ENCODE data around the gene PGGT1B.

Gene PGGT1B

DNA sequence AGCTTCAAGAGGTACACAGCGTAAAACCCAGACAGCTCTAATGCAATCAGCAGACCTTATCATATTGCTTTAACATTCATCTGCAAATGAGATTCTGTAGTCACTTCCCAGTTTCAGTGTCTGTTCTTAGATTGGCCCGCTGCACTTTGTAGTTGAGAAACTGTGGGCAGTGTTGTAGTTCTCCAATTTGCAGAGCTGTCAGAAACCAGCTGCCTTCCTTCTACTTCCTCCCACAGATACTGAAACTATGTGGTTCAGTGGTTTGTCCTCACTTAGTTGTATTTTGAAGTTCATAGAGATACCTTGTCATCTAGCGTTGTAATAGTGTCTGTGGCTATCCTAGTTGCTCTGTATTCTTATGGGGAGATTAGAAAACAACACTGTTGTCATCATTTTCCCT lies 53.4 kb downstream of the PGGT1B start:
- Histone ChIP-seq H3K79me2 (ENCODE audit: control insufficient read depth, insufficient read depth, low read length, poor library complexity) (no peaks in the 10 kb centered on the region), H2AFZ (ENCODE audit: insufficient read depth, low read length, poor library complexity) (no peak overlapping the region), H3K4ac (ENCODE audit: low read depth, low read length) (no peak overlapping the region), H2AK5ac (ENCODE audit: low read length) (no peak overlapping the region), H3K27ac (ENCODE audit: low read depth, low read length) (no peak overlapping the region), H2BK5ac (ENCODE audit: low read depth, low read length, poor library complexity) (no peak overlapping the region), H3K14ac (ENCODE audit: low read length) (no peak overlapping the region), H3K9me3 (ENCODE audit: insufficient read depth, low read depth, low read length) (no peaks in the 10 kb centered on the region), H3K4me2 (ENCODE audit: low read length) (no peak overlapping the region), H2BK12ac (ENCODE audit: low read length) (no peak overlapping the region), H3K18ac (ENCODE audit: low read length) (no peak overlapping the region), H3K23ac (ENCODE audit: low read length) (no peak overlapping the region), H4K12ac (ENCODE audit: low read depth, low read length) (no peak overlapping the region), H4K8ac (ENCODE audit: low read depth, low read length) (no peak overlapping the region), H3K4me3 (ENCODE audit: low read depth, low read length) (no peak overlapping the region), H3K27me3 (ENCODE audit: insufficient read depth, low read length) (no peaks in the 10 kb centered on the region), H3K9ac (ENCODE audit: low read length) (no peak overlapping the region), H2BK120ac (ENCODE audit: insufficient read depth, low read length, poor library complexity) (no peak overlapping the region), H3K4me1 (ENCODE audit: control insufficient read depth in 1 of 2, insufficient read depth in 2 of 2, low read length in 2 of 2) (no peaks in the 10 kb centered on the region), H3K36me3 (ENCODE audit: control insufficient read depth in 1 of 2, insufficient read depth in 2 of 2, low read length in 2 of 2) (peaks cover 0 to 2% of the 10 kb centered on the region in 2 experiments), H4K91ac (ENCODE audit: low read depth, low read length) (no peak overlapping the region), H3K79me1 (ENCODE audit: low read length) (no peaks in the 10 kb centered on the region)
- no CpG with 5 or more reads among the region's 3 CpGs for WGBS (ENCODE audit: extremely low coverage, insufficient coverage, insufficient read length)
- DNase-seq: peak in 1 of 2 donors; percentile 11

- Histone ChIP-seq H3K4ac (ENCODE audit: low read depth, low read length) (no peak overlapping the region), H3K36me3 (ENCODE audit: control insufficient read depth in 1 of 2, insufficient read depth in 2 of 2, low read length in 2 of 2) (no peaks in the 10 kb centered on the region), H3K79me2 (ENCODE audit: control insufficient read depth, insufficient read depth, low read length, poor library complexity) (no peaks in the 10 kb centered on the region), H2AK5ac (ENCODE audit: low read length) (no peak overlapping the region), H3K4me3 (ENCODE audit: low read depth, low read length) (no peak overlapping the region), H3K27ac (ENCODE audit: low read depth, low read length) (no peak overlapping the region), H2BK5ac (ENCODE audit: low read depth, low read length, poor library complexity) (no peak overlapping the region), H3K79me1 (ENCODE audit: low read length) (no peaks in the 10 kb centered on the region), H3K14ac (ENCODE audit: low read length) (no peak overlapping the region), H2AFZ (ENCODE audit: insufficient read depth, low read length, poor library complexity) (no peak overlapping the region), H3K4me2 (ENCODE audit: low read length) (no peak overlapping the region), H3K18ac (ENCODE audit: low read length) (no peak overlapping the region), H3K4me1 (ENCODE audit: control insufficient read depth in 1 of 2, insufficient read depth in 2 of 2, low read length in 2 of 2) (no peaks in the 10 kb centered on the region), H3K9ac (ENCODE audit: low read length) (no peak overlapping the region), H2BK12ac (ENCODE audit: low read length) (no peak overlapping the region), H4K8ac (ENCODE audit: low read depth, low read length) (no peak overlapping the region), H3K9me3 (ENCODE audit: insufficient read depth, low read depth, low read length) (no peaks in the 10 kb centered on the region), H4K12ac (ENCODE audit: low read depth, low read length) (no peak overlapping the region), H4K91ac (ENCODE audit: low read depth, low read length) (no peak overlapping the region), H3K23ac (ENCODE audit: low read length) (no peak overlapping the region), H2BK120ac (ENCODE audit: insufficient read depth, low read length, poor library complexity) (no peak overlapping the region), H3K27me3 (ENCODE audit: insufficient read depth, low read length) (no peaks in the 10 kb centered on the region)
- no peak for DNase-seq
- no CpG with 5 or more reads among the region's 1 CpG for whole genome bisulfite sequencing (ENCODE audit: extremely low coverage, insufficient coverage, insufficient read length)
Observed at GRCh38 chr5:115202952-115203351, 59.7 kb downstream of the PGGT1B start.

DNA sequence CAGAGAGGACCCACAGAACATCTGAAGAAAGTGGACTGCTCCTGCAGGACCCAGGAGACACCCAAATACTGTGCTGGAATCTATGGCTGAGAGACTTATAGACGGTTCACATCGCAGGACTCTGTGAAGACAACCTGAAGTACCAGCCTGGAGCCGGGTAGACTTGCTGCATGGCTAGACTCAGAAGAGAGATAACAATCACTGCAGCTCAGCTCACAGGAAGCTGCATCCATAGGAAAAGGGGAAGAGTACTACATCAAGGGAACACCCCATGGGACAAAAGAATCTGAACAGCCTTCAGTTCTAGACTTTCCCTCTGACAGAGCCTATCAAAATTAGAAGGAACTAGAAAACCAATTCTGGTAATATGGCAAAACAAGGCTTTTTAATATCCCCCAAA lies 66.5 kb downstream of the PGGT1B start:
- Histone ChIP-seq H3K79me1 (ENCODE audit: low read length) (no peaks in the 10 kb centered on the region), H2BK120ac (ENCODE audit: insufficient read depth, low read length, poor library complexity) (no peak overlapping the region), H3K18ac (ENCODE audit: low read length) (no peak overlapping the region), H3K27ac (ENCODE audit: low read depth, low read length) (no peak overlapping the region), H3K4me2 (ENCODE audit: low read length) (peak overlapping the region; percentile 23), H3K4me3 (ENCODE audit: low read depth, low read length) (no peak overlapping the region), H2BK5ac (ENCODE audit: low read depth, low read length, poor library complexity) (no peak overlapping the region), H3K23ac (ENCODE audit: low read length) (no peak overlapping the region), H4K12ac (ENCODE audit: low read depth, low read length) (no peak overlapping the region), H3K14ac (ENCODE audit: low read length) (no peak overlapping the region), H3K27me3 (ENCODE audit: insufficient read depth, low read length) (no peaks in the 10 kb centered on the region), H3K4ac (ENCODE audit: low read depth, low read length) (no peak overlapping the region), H2AK5ac (ENCODE audit: low read length) (no peak overlapping the region), H3K79me2 (ENCODE audit: control insufficient read depth, insufficient read depth, low read length, poor library complexity) (no peaks in the 10 kb centered on the region), H4K8ac (ENCODE audit: low read depth, low read length) (no peak overlapping the region), H2AFZ (ENCODE audit: insufficient read depth, low read length, poor library complexity) (no peak overlapping the region), H4K91ac (ENCODE audit: low read depth, low read length) (no peak overlapping the region), H3K9me3 (ENCODE audit: insufficient read depth, low read depth, low read length) (no peaks in the 10 kb centered on the region), H3K4me1 (ENCODE audit: control insufficient read depth in 1 of 2, insufficient read depth in 2 of 2, low read length in 2 of 2) (peaks cover 0 to 2% of the 10 kb centered on the region in 2 experiments), H3K36me3 (ENCODE audit: control insufficient read depth in 1 of 2, insufficient read depth in 2 of 2, low read length in 2 of 2) (no peaks in the 10 kb centered on the region), H3K9ac (ENCODE audit: low read length) (no peak overlapping the region), H2BK12ac (ENCODE audit: low read length) (no peak overlapping the region)
- DNase-seq: no peak
- no CpG with 5 or more reads among the region's 3 CpGs for WGBS (ENCODE audit: extremely low coverage, insufficient coverage, insufficient read length)

GRCh38 chr5:115194676-115195075 lies 68.0 kb downstream of the PGGT1B start:
- Histone ChIP-seq H2AFZ (ENCODE audit: insufficient read depth, low read length, poor library complexity) (no peak overlapping the region), H3K9me3 (ENCODE audit: insufficient read depth, low read depth, low read length) (no peaks in the 10 kb centered on the region), H2AK5ac (ENCODE audit: low read length) (no peak overlapping the region), H3K27ac (ENCODE audit: low read depth, low read length) (no peak overlapping the region), H4K91ac (ENCODE audit: low read depth, low read length) (no peak overlapping the region), H3K4me2 (ENCODE audit: low read length) (no peak overlapping the region), H3K14ac (ENCODE audit: low read length) (no peak overlapping the region), H3K9ac (ENCODE audit: low read length) (no peak overlapping the region), H2BK12ac (ENCODE audit: low read length) (no peak overlapping the region), H2BK120ac (ENCODE audit: insufficient read depth, low read length, poor library complexity) (no peak overlapping the region), H2BK5ac (ENCODE audit: low read depth, low read length, poor library complexity) (no peak overlapping the region), H3K36me3 (ENCODE audit: control insufficient read depth in 1 of 2, insufficient read depth in 2 of 2, low read length in 2 of 2) (no peaks in the 10 kb centered on the region), H3K18ac (ENCODE audit: low read length) (no peak overlapping the region), H3K79me2 (ENCODE audit: control insufficient read depth, insufficient read depth, low read length, poor library complexity) (no peaks in the 10 kb centered on the region), H3K4ac (ENCODE audit: low read depth, low read length) (no peak overlapping the region), H4K8ac (ENCODE audit: low read depth, low read length) (no peak overlapping the region), H3K4me3 (ENCODE audit: low read depth, low read length) (no peak overlapping the region), H4K12ac (ENCODE audit: low read depth, low read length) (no peak overlapping the region), H3K79me1 (ENCODE audit: low read length) (no peaks in the 10 kb centered on the region), H3K27me3 (ENCODE audit: insufficient read depth, low read length) (no peaks in the 10 kb centered on the region), H3K4me1 (ENCODE audit: control insufficient read depth in 1 of 2, insufficient read depth in 2 of 2, low read length in 2 of 2) (peaks cover 0 to 2% of the 10 kb centered on the region in 2 experiments), H3K23ac (ENCODE audit: low read length) (no peak overlapping the region)
- WGBS (ENCODE audit: extremely low coverage, insufficient coverage, insufficient read length): no CpG with 5 or more reads among the region's 2 CpGs
- DNase-seq: no peak

Measured in trophoblast cell (in vitro differentiated cells and primary cell).